Effector memory CD8-positive, alpha-beta T cell (primary cell): Measurements from ENCODE around the gene CHST9.
"Not testable (repeated sequence)": the region's sequence is repeated elsewhere in the genome, so short reads cannot be mapped to it uniquely, and the experiment has no call there.

Source experiments
- ATAC-seq: fragments of 150-1000 bp; cut with Tn5 transposase; replicated peaks from 2 replicates; pipeline ENCODE4 v1.10.0; 2021; ENCODE audit warnings: mild to moderate bottlenecking, moderate library complexity
- DNase-seq, 3 experiments: peaks; one replicate each; pipeline ENCODE4 v3.0.0; 2021
- H3K27ac Mint-ChIP-seq, 2 donors: one replicate each; pipeline ENCODE4 v1.8.0; 2022; ENCODE audit warnings: mild to moderate bottlenecking in 2 of 2, mixed read lengths in 2 of 2, moderate library complexity in 2 of 2
- H3K27me3 Mint-ChIP-seq, 2 donors: one replicate each; pipeline ENCODE4 v1.8.0; 2022; ENCODE audit warnings: mixed read lengths in 2 of 2
- H3K36me3 Mint-ChIP-seq: one replicate; pipeline ENCODE4 v1.8.0; 2022; ENCODE audit warnings: mild to moderate bottlenecking, moderate library complexity, mixed read lengths; ENCODE audit not compliant: insufficient read depth
- H3K4me1 Mint-ChIP-seq, 2 donors: one replicate each; pipeline ENCODE4 v1.8.0; 2022; ENCODE audit warnings: low read depth in 2 of 2, mixed read lengths in 2 of 2
- H3K4me3 Mint-ChIP-seq, 2 donors: one replicate each; pipeline ENCODE4 v1.8.0; 2022; ENCODE audit warnings: mild to moderate bottlenecking in 2 of 2, mixed read lengths in 2 of 2, moderate library complexity in 2 of 2
- H3K9me3 Mint-ChIP-seq, 2 donors: one replicate each; pipeline ENCODE4 v1.8.0; 2022; ENCODE audit warnings: mixed read lengths in 2 of 2

Gene CHST9

GRCh38 chr18:27198036-27198435, 12.9 kb upstream of the CHST9 start:
- peaks cover 18% of the 10 kb centered on the region in 2 donors for H3K9me3 Mint-ChIP-seq
- no peaks in the 10 kb centered on the region for H3K27me3 Mint-ChIP-seq
- ATAC-seq (no peak), DNase-seq (no peak)
- H3K36me3 Mint-ChIP-seq: no peaks in the 10 kb centered on the region
- no peak overlapping the region for H3K27ac Mint-ChIP-seq
- no peaks in the 10 kb centered on the region for H3K4me1 Mint-ChIP-seq
- H3K4me3 Mint-ChIP-seq: no peak overlapping the region

DNA sequence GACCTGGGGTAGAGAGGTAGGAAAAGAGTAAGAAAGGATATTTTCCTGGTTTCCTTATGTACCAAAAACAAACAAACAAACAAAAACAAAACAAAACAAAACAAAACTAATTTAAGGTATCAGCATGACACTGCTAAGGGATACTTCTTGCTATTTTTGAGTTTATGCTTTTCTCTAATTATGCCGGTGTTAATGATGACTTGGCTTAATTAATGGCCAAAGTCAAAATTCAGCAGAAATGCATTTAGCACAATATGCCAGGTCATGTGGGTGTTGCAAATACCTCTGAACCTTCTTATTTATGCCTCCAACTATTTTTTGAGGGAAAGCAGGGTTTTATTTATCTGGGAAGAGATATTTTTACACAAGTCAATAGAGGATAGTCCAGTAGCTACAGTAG, 3.2 kb upstream of the CHST9 start:
- Mint-ChIP-seq H3K27ac (no peak overlapping the region), H3K4me1 (no peaks in the 10 kb centered on the region), H3K27me3 (peaks cover 6 to 21% of the 10 kb centered on the region in 2 donors), H3K4me3 (no peak overlapping the region), H3K36me3 (no peaks in the 10 kb centered on the region), H3K9me3 (peaks cover 9 to 15% of the 10 kb centered on the region in 2 donors)
- DNase-seq (no peak), ATAC-seq (no peak)

- Mint-ChIP-seq H3K4me1 (no peaks in the 10 kb centered on the region), H3K27ac (no peak overlapping the region)
- no peak for DNase-seq
Measured at GRCh38 chr18:27185897-27186296, 789 bp upstream of the CHST9 start.

DNA sequence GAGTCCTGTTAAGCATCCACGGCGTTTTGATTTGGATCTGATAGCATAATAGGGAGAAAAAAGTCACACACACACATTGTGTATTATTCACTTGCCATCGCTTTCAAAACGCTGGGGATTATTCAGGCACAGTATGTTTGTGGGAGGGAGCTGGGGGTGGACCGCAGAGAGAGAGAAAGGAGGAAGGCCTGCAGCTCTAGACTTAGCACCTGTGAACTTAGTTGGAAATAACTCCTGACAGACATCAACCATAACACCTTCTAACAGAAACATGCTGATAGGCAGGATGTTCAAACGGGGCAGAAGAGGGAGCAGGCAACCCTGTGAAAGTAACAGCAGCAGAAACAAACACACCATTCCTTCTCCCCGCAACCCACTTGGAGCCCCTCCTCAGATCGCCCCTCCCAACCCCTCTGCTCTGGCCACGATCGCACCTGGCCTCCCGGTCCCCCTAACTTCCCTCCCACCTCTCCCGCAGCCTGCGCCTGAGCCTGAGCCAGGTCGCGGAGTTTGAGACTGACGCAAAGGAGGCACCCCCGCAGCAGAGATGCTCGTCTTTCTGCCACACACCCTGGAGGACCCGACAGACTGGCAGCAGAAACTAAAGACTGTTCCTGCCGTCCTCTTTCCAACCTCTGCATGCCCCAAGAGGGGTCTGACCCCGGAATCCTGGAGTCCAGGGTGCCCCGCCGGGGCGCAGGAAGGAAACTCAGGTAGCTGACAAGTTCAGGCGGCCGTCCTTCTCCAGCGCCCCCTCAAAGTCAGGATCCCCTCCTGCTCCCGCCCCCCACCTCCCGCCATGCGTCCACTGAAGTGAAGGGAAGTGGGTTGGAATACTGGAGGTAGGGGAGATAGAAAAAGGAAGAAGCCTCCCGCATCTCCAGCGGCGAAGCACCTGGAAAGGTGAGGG, 738 bp downstream of the CHST9 start:
- DNase-seq: no peak
- Mint-ChIP-seq H3K36me3 (no peaks in the 10 kb centered on the region), H3K27me3 (peaks cover 6 to 21% of the 10 kb centered on the region in 2 donors), H3K4me3 (no peak overlapping the region), H3K27ac (no peak overlapping the region), H3K9me3 (peaks cover 6 to 8% of the 10 kb centered on the region in 2 donors), H3K4me1 (no peaks in the 10 kb centered on the region)
- ATAC-seq: no peak

More at GRCh38 chr18:27185897-27186296, 789 bp upstream of the CHST9 start:
- Mint-ChIP-seq H3K4me3 (no peak overlapping the region), H3K36me3 (no peaks in the 10 kb centered on the region), H3K9me3 (peaks cover 8 to 9% of the 10 kb centered on the region in 2 donors), H3K27me3 (peaks cover 6 to 21% of the 10 kb centered on the region in 2 donors)
- no peak for ATAC-seq

- no peak overlapping the region for H3K4me3 Mint-ChIP-seq
- DNase-seq: no peak
- no peak for ATAC-seq
Measured at GRCh38 chr18:27181726-27182125, 3.4 kb downstream of the CHST9 start.

GRCh38 chr18:27178424-27178823, 6.7 kb downstream of the CHST9 start:
- no peaks in the 10 kb centered on the region for H3K4me1 Mint-ChIP-seq

More at GRCh38 chr18:27181726-27182125, 3.4 kb downstream of the CHST9 start:
- no peaks in the 10 kb centered on the region for H3K4me1 Mint-ChIP-seq
- peaks cover 0 to 6% of the 10 kb centered on the region in 2 donors for H3K9me3 Mint-ChIP-seq
- no peak overlapping the region for H3K27ac Mint-ChIP-seq
- no peaks in the 10 kb centered on the region for H3K36me3 Mint-ChIP-seq
- H3K27me3 Mint-ChIP-seq: peaks cover 6 to 21% of the 10 kb centered on the region in 2 donors

GRCh38 chr18:27175914-27176313, 9.2 kb downstream of the CHST9 start:
- no peak for ATAC-seq
- peaks cover 3 to 9% of the 10 kb centered on the region in 2 donors for H3K9me3 Mint-ChIP-seq
- no peaks in the 10 kb centered on the region for H3K36me3 Mint-ChIP-seq
- no peaks in the 10 kb centered on the region for H3K27me3 Mint-ChIP-seq
- DNase-seq: no peak
- no peak overlapping the region for H3K4me3 Mint-ChIP-seq
- no peaks in the 10 kb centered on the region for H3K4me1 Mint-ChIP-seq
- no peak overlapping the region for H3K27ac Mint-ChIP-seq

More at GRCh38 chr18:27178424-27178823, 6.7 kb downstream of the CHST9 start:
- Mint-ChIP-seq H3K4me3 (no peak overlapping the region), H3K27me3 (peaks cover 0 to under 1% of the 10 kb centered on the region in 2 donors), H3K27ac (no peak overlapping the region), H3K9me3 (peaks cover 3 to 9% of the 10 kb centered on the region in 2 donors), H3K36me3 (no peaks in the 10 kb centered on the region)
- DNase-seq (no peak), ATAC-seq (no peak)

DNA sequence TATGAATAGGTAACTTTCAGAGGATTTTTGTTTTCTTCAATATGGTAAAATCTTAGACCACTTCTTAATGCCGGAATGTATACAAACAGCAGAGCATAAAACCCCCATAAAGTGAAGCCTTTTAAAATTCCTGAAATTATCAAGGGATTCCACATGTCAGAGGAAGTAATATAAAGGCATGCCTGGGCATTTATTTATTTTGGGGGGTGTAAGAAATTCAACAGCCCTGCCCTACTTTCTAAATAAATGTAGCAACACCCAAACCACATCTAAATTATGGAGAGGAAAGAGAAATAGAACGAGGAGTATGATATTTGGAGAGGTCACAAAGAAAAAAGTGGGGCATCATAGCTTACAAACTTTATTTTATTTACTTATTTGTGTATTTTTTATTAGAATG, 9.9 kb downstream of the CHST9 start:
- Mint-ChIP-seq H3K27ac (no peak overlapping the region), H3K4me1 (no peaks in the 10 kb centered on the region), H3K9me3 (peaks cover 5 to 9% of the 10 kb centered on the region in 2 donors), H3K27me3 (no peaks in the 10 kb centered on the region), H3K36me3 (no peaks in the 10 kb centered on the region), H3K4me3 (no peak overlapping the region)
- ATAC-seq: no peak
- no peak for DNase-seq

GRCh38 chr18:27171993-27172392, 13.1 kb downstream of the CHST9 start:
- Mint-ChIP-seq H3K9me3 (peaks cover 9 to 12% of the 10 kb centered on the region in 2 donors), H3K4me3 (no peak overlapping the region), H3K36me3 (no peaks in the 10 kb centered on the region), H3K27ac (no peak overlapping the region), H3K27me3 (no peaks in the 10 kb centered on the region), H3K4me1 (no peaks in the 10 kb centered on the region)
- no peak for DNase-seq
- ATAC-seq: no peak

- peaks cover 11 to 25% of the 10 kb centered on the region in 2 donors for H3K9me3 Mint-ChIP-seq
- no peaks in the 10 kb centered on the region for H3K4me1 Mint-ChIP-seq
- ATAC-seq (no peak), DNase-seq (no peak)
- no peak overlapping the region for H3K4me3 Mint-ChIP-seq
- H3K36me3 Mint-ChIP-seq: no peaks in the 10 kb centered on the region
- H3K27me3 Mint-ChIP-seq: no peaks in the 10 kb centered on the region
- no peak overlapping the region for H3K27ac Mint-ChIP-seq
Measured at GRCh38 chr18:27165412-27165811, 19.7 kb downstream of the CHST9 start.

- H3K4me1 Mint-ChIP-seq: no peaks in the 10 kb centered on the region
- no peak for ATAC-seq
- DNase-seq: no peak
- H3K36me3 Mint-ChIP-seq: no peaks in the 10 kb centered on the region
- H3K9me3 Mint-ChIP-seq: peaks cover 11 to 25% of the 10 kb centered on the region in 2 donors
- H3K27ac Mint-ChIP-seq: no peak overlapping the region
- no peak overlapping the region for H3K4me3 Mint-ChIP-seq
- no peaks in the 10 kb centered on the region for H3K27me3 Mint-ChIP-seq
Measured at GRCh38 chr18:27164905-27165304, 20.2 kb downstream of the CHST9 start.

GRCh38 chr18:27163197-27163716, 21.9 kb downstream of the CHST9 start:
- H3K9me3 Mint-ChIP-seq: peaks cover 9 to 25% of the 10 kb centered on the region in 2 donors
- not testable (repeated sequence) for H3K27me3 Mint-ChIP-seq, H3K36me3 Mint-ChIP-seq, ATAC-seq, H3K4me1 Mint-ChIP-seq, DNase-seq, H3K4me3 Mint-ChIP-seq, H3K27ac Mint-ChIP-seq

DNA sequence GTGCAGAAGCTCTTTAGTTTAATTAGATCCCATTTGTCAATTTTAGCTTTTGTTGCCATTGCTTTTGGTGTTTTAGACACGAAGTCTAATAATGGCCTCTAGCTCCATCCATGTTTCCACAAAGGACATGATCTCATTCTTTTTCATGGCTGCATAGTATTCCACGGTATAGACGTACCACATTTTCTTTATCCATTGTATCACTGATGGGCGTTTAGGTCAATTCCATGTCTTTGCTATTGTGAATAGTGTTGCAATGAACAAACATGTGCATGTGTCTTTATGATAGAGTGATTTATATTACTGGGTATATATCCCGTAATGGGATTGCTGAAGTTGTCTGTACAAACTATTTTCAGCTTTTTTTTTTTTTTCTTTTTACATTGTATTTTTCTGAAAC, 35.9 kb downstream of the CHST9 start:
- H3K4me3 Mint-ChIP-seq, H3K4me1 Mint-ChIP-seq, H3K27me3 Mint-ChIP-seq, H3K36me3 Mint-ChIP-seq, DNase-seq, H3K27ac Mint-ChIP-seq, ATAC-seq: not testable (repeated sequence)
- H3K9me3 Mint-ChIP-seq: peaks cover 15 to 22% of the 10 kb centered on the region in 2 donors

DNA sequence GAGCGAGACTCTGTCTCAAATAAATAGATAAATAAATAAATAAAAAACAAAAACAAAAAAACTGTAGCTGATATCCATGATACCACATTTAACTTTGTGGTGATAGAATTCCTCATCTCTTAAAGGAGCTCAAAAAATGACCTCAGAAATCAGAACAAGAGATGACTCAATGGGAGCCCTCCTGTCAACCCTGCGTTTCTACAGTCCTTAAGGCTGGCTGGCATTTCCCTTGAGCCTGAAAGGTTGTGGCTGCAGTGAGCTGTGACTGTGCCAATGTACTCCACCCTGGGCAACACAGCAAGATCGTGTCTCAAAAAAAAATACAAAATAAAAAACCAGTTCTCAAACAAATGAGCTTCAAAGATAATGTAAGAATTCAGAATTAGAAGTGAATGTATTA, 40.4 kb downstream of the CHST9 start:
- Mint-ChIP-seq H3K9me3 (peaks cover 5 to 13% of the 10 kb centered on the region in 2 donors), H3K4me3 (no peak overlapping the region), H3K27ac (no peak overlapping the region), H3K36me3 (no peaks in the 10 kb centered on the region), H3K27me3 (no peaks in the 10 kb centered on the region), H3K4me1 (no peaks in the 10 kb centered on the region)
- ATAC-seq (no peak), DNase-seq (no peak)
